ENCODE results near the gene CTTNBP2.

CTTNBP2 gene

GRCh38 chr7:117901089-117901797 lies 28.0 kb upstream of the CTTNBP2 start:
- TF ChIP-seq EZH2phosphoT487 (IDR thresholded peaks at IDR 0.05; ENCODE audit: low read length), result no peak
- no peak for TF ChIP-seq EZH2 (optimal IDR thresholded peaks at IDR 0.05; ENCODE audit: low read depth, low read length)
- no peak for TF ChIP-seq CTCF (IDR thresholded peaks at IDR 0.05; ENCODE audit: low read length)
- Histone ChIP-seq H3K9me2 (replicated peaks; ENCODE audit: insufficient read depth, low read length) (no peaks in the 10 kb centered on the region), H3K4me2 (ENCODE audit: low read depth, low read length) (no peak overlapping the region), H3K4me3 (ENCODE audit: low read length) (no peak overlapping the region), H2AFZ (ENCODE audit: low read length) (no peak overlapping the region), H3F3A (ENCODE audit: insufficient read depth, low read length) (no peaks in the 10 kb centered on the region), H4K20me1 (ENCODE audit: insufficient read depth, low read length) (no peaks in the 10 kb centered on the region), H3K36me3 (replicated peaks; ENCODE audit: insufficient read depth, low read length) (no peaks in the 10 kb centered on the region), H3K9ac (ENCODE audit: low read length) (no peak overlapping the region), H3K79me2 (ENCODE audit: low read length) (no peaks in the 10 kb centered on the region), H3K9me3 (replicated peaks; ENCODE audit: insufficient read depth, low read length) (no peaks in the 10 kb centered on the region), H3K27ac (ENCODE audit: low read length) (no peak overlapping the region), H3K4me1 (ENCODE audit: low read length) (no peaks in the 10 kb centered on the region), H3K27me3 (replicated peaks; ENCODE audit: insufficient read depth, low read length) (no peaks in the 10 kb centered on the region)
- no peak for DNase-seq

- Histone ChIP-seq H3K4me2 (ENCODE audit: low read depth, low read length) (no peak overlapping the region), H3K9me3 (replicated peaks; ENCODE audit: insufficient read depth, low read length) (no peaks in the 10 kb centered on the region), H3K9me2 (replicated peaks; ENCODE audit: insufficient read depth, low read length) (no peaks in the 10 kb centered on the region), H2AFZ (ENCODE audit: low read length) (no peak overlapping the region), H3K4me3 (ENCODE audit: low read length) (no peak overlapping the region), H3K79me2 (ENCODE audit: low read length) (no peaks in the 10 kb centered on the region), H3K36me3 (replicated peaks; ENCODE audit: insufficient read depth, low read length) (no peaks in the 10 kb centered on the region), H3K4me1 (ENCODE audit: low read length) (no peaks in the 10 kb centered on the region), H3F3A (ENCODE audit: insufficient read depth, low read length) (no peaks in the 10 kb centered on the region), H3K27me3 (replicated peaks; ENCODE audit: insufficient read depth, low read length) (no peaks in the 10 kb centered on the region), H4K20me1 (ENCODE audit: insufficient read depth, low read length) (no peaks in the 10 kb centered on the region), H3K27ac (ENCODE audit: low read length) (no peak overlapping the region), H3K9ac (ENCODE audit: low read length) (no peak overlapping the region)
- DNase-seq, result no peak
- no peak for TF ChIP-seq CTCF (IDR thresholded peaks at IDR 0.05; ENCODE audit: low read length)
- no peak for TF ChIP-seq EZH2phosphoT487 (IDR thresholded peaks at IDR 0.05; ENCODE audit: low read length)
- no peak for TF ChIP-seq EZH2 (optimal IDR thresholded peaks at IDR 0.05; ENCODE audit: low read depth, low read length)
Measured at GRCh38 chr7:117896339-117896738, 23.1 kb upstream of the CTTNBP2 start.

GRCh38 chr7:117895276-117895675 lies 22.0 kb upstream of the CTTNBP2 start:
- no peak for DNase-seq

More at GRCh38 chr7:117895276-117895675, 22.0 kb upstream of the CTTNBP2 start:
- Histone ChIP-seq H3K27me3 (replicated peaks; ENCODE audit: insufficient read depth, low read length) (no peaks in the 10 kb centered on the region), H3F3A (ENCODE audit: insufficient read depth, low read length) (no peaks in the 10 kb centered on the region), H3K4me2 (ENCODE audit: low read depth, low read length) (no peak overlapping the region), H3K9me3 (replicated peaks; ENCODE audit: insufficient read depth, low read length) (no peaks in the 10 kb centered on the region), H3K9me2 (replicated peaks; ENCODE audit: insufficient read depth, low read length) (no peaks in the 10 kb centered on the region), H3K4me3 (ENCODE audit: low read length) (no peak overlapping the region), H3K27ac (ENCODE audit: low read length) (no peak overlapping the region), H4K20me1 (ENCODE audit: insufficient read depth, low read length) (no peaks in the 10 kb centered on the region), H3K36me3 (replicated peaks; ENCODE audit: insufficient read depth, low read length) (no peaks in the 10 kb centered on the region), H3K4me1 (ENCODE audit: low read length) (no peaks in the 10 kb centered on the region), H3K9ac (ENCODE audit: low read length) (no peak overlapping the region), H3K79me2 (ENCODE audit: low read length) (no peaks in the 10 kb centered on the region), H2AFZ (ENCODE audit: low read length) (no peak overlapping the region)
- no peak for TF ChIP-seq EZH2 (optimal IDR thresholded peaks at IDR 0.05; ENCODE audit: low read depth, low read length)
- no peak for TF ChIP-seq CTCF (IDR thresholded peaks at IDR 0.05; ENCODE audit: low read length)
- TF ChIP-seq EZH2phosphoT487 (IDR thresholded peaks at IDR 0.05; ENCODE audit: low read length), result no peak
